ENCODE results near the gene TMCC3.

The TMCC3 gene

GRCh38 chr12:94673496-94673895 lies 23.1 kb upstream of the TMCC3 start:
- no peak for DNase-seq (ENCODE audit: low read depth)

GRCh38 chr12:94671917-94672316 lies 21.6 kb upstream of the TMCC3 start:
- no peak for DNase-seq (ENCODE audit: low read depth)

GRCh38 chr12:94670898-94671297 lies 20.5 kb upstream of the TMCC3 start:
- no peak for DNase-seq (ENCODE audit: low read depth)

GRCh38 chr12:94670075-94670474 lies 19.7 kb upstream of the TMCC3 start:
- DNase-seq (ENCODE audit: low read depth) = no peak

- DNase-seq (ENCODE audit: low read depth) = no peak
Measured at GRCh38 chr12:94667031-94667540, 16.7 kb upstream of the TMCC3 start.

GRCh38 chr12:94666158-94666557 lies 15.8 kb upstream of the TMCC3 start:
- no peak for DNase-seq (ENCODE audit: low read depth)

- DNase-seq (ENCODE audit: low read depth) = no peak
Measured at GRCh38 chr12:94663702-94664101, 13.3 kb upstream of the TMCC3 start.

GRCh38 chr12:94663071-94663470 lies 12.7 kb upstream of the TMCC3 start:
- DNase-seq (ENCODE audit: low read depth) = no peak

GRCh38 chr12:94660436-94660835 lies 10.1 kb upstream of the TMCC3 start:
- no peak for DNase-seq (ENCODE audit: low read depth)

GRCh38 chr12:94659346-94659930 lies 9.1 kb upstream of the TMCC3 start:
- DNase-seq (ENCODE audit: low read depth) = no peak

GRCh38 chr12:94658931-94659330 lies 8.6 kb upstream of the TMCC3 start:
- no peak for DNase-seq (ENCODE audit: low read depth)

GRCh38 chr12:94656556-94656955 lies 6.2 kb upstream of the TMCC3 start:
- no peak for DNase-seq (ENCODE audit: low read depth)

GRCh38 chr12:94649349-94650142 lies 811 bp downstream of the TMCC3 start:
- DNase-seq (ENCODE audit: low read depth) = peak; percentile 34

- no peak for DNase-seq (ENCODE audit: low read depth)
Measured at GRCh38 chr12:94648578-94648977, 1.8 kb downstream of the TMCC3 start.

- DNase-seq (ENCODE audit: low read depth) = peak; percentile 69
Measured at GRCh38 chr12:94644141-94644979, 6.0 kb downstream of the TMCC3 start.

GRCh38 chr12:94643606-94644005 lies 6.8 kb downstream of the TMCC3 start:
- peak; percentile 12 for DNase-seq (ENCODE audit: low read depth)

- no peak for DNase-seq (ENCODE audit: low read depth)
Measured at GRCh38 chr12:94641283-94641682, 9.1 kb downstream of the TMCC3 start.

GRCh38 chr12:94640134-94640928 lies 10.0 kb downstream of the TMCC3 start:
- peak; percentile 33 for DNase-seq (ENCODE audit: low read depth)

- DNase-seq (ENCODE audit: low read depth) = no peak
Measured at GRCh38 chr12:94638521-94638920, 11.8 kb downstream of the TMCC3 start.

GRCh38 chr12:94637390-94638113 lies 12.8 kb downstream of the TMCC3 start:
- DNase-seq (ENCODE audit: low read depth) = no peak

GRCh38 chr12:94636462-94637085 lies 13.8 kb downstream of the TMCC3 start:
- DNase-seq (ENCODE audit: low read depth) = peak; percentile 27
